WTC11 (cell line): Measurements from ENCODE around the gene PIPOX. TPM values are rescaled to one million over a fixed set of nuclear protein-coding genes. Genes with fewer than 3 reads are reported as not detected.

Source experiments
- ATAC-seq: fragments of 200-7000 bp; cut with Tn5 transposase; 2 replicates; pipeline ENCODE4 v1.10.0; 2021; ENCODE audit warnings: mild to moderate bottlenecking, moderate library complexity
- CTCF ChIA-PET: fragments of 300-600 bp; sonication (Branson Sonifier 250); formaldehyde crosslinking; loops from one replicate; lab custom pipeline; 2021; ENCODE audit warnings: antibody characterized with exemption; lab: Charles Lee
- POLR2A ChIA-PET: fragments of 350-600 bp; sonication (Branson Sonifier 250); formaldehyde crosslinking; loops from one replicate; lab custom pipeline; 2021; ENCODE audit warnings: antibody characterized with exemption; lab: Charles Lee
- DNase-seq: peaks from one replicate; pipeline ENCODE4 v3.0.0; 2021; ENCODE audit warnings: low spot score
- H3K27ac Mint-ChIP-seq: 2 replicates; pipeline ENCODE4 v1.8.0; 2021; ENCODE audit warnings: mixed read lengths
- H3K27me3 Mint-ChIP-seq: 2 replicates; pipeline ENCODE4 v1.8.0; 2021; ENCODE audit warnings: low read depth, mild to moderate bottlenecking, moderate library complexity, mixed read lengths
- H3K36me3 Mint-ChIP-seq: 2 replicates; pipeline ENCODE4 v1.8.0; 2021; ENCODE audit warnings: mixed read lengths
- H3K4me1 Mint-ChIP-seq: 2 replicates; pipeline ENCODE4 v1.8.0; 2022; ENCODE audit warnings: mixed read lengths
- H3K4me3 Mint-ChIP-seq: 2 replicates; pipeline ENCODE4 v1.8.0; 2021; ENCODE audit warnings: mild to moderate bottlenecking, moderate library complexity, mixed read lengths
- H3K9me3 Mint-ChIP-seq: 2 replicates; pipeline ENCODE4 v1.8.0; 2021; ENCODE audit warnings: mixed read lengths
- ATF2 ChIP-seq: sonication (generic); formaldehyde crosslinking; IDR thresholded peaks from 2 replicates; pipeline ENCODE4 v1.8.1; 2022; ENCODE audit warnings: low read depth, missing genetic modification reagents, borderline replicate concordance
- FOXP1 ChIP-seq: sonication (generic); formaldehyde crosslinking; IDR thresholded peaks from 2 replicates; pipeline ENCODE4 v1.8.0; 2022; ENCODE audit warnings: missing genetic modification reagents, mild to moderate bottlenecking, moderate library complexity, borderline replicate concordance
- GRHL2 ChIP-seq: fragments of 250-450 bp; sonication (Bioruptor Pico); IDR thresholded peaks from 2 replicates; pipeline ENCODE4 v1.8.0; 2022; ENCODE audit warnings: mild to moderate bottlenecking, moderate library complexity; ENCODE audit not compliant: insufficient replicate concordance, severe bottlenecking
- JAZF1 ChIP-seq: fragments of 250-450 bp; sonication (Bioruptor Pico); IDR thresholded peaks from 2 replicates; pipeline ENCODE4 v1.9.0; 2021; ENCODE audit warnings: moderate library complexity, mild to moderate bottlenecking, inconsistent platforms
- KAT7 ChIP-seq: sonication (generic); formaldehyde crosslinking; IDR thresholded peaks from 2 replicates; pipeline ENCODE4 v1.8.1; 2023; ENCODE audit warnings: missing genetic modification reagents, mild to moderate bottlenecking, borderline replicate concordance
- NFATC4 ChIP-seq: fragments of 250-450 bp; sonication (Bioruptor Pico); IDR thresholded peaks from 2 replicates; pipeline ENCODE4 v1.9.0; 2021; ENCODE audit warnings: mild to moderate bottlenecking
- NFE2L1 ChIP-seq: sonication (generic); formaldehyde crosslinking; IDR thresholded peaks from 2 replicates; pipeline ENCODE4 v1.8.1; 2023; ENCODE audit warnings: missing genetic modification reagents
- TP53 ChIP-seq: sonication (generic); formaldehyde crosslinking; IDR thresholded peaks from 2 replicates; pipeline ENCODE4 v1.8.1; 2023; ENCODE audit warnings: mild to moderate bottlenecking, missing genetic modification reagents
- ZNF416 ChIP-seq: fragments of 250-450 bp; sonication (Bioruptor Pico); IDR thresholded peaks from 2 replicates; pipeline ENCODE4 v1.9.0; 2021; ENCODE audit warnings: mild to moderate bottlenecking, inconsistent platforms
- ZNF532 ChIP-seq: fragments of 250-450 bp; sonication (Bioruptor Pico); IDR thresholded peaks from 2 replicates; pipeline ENCODE4 v1.9.0; 2021; ENCODE audit warnings: mild to moderate bottlenecking, borderline replicate concordance
- total RNA-seq: library from RNA; stranded (reverse); gene quantifications from 3 replicates; pipeline ENCODE4 v1.2.3, GENCODE V29; 2021
- TF ChIP-seq, protein P1 (sequence below): sonication (generic); formaldehyde crosslinking; IDR thresholded peaks from 2 replicates; pipeline ENCODE4 v1.8.0; 2022; ENCODE audit warnings: mild to moderate bottlenecking, missing genetic modification reagents
- TF ChIP-seq, protein P2 (sequence below): sonication (generic); formaldehyde crosslinking; IDR thresholded peaks from 2 replicates; pipeline ENCODE4 v1.8.1; 2023; ENCODE audit warnings: mild to moderate bottlenecking, missing genetic modification reagents, moderate library complexity
- TF ChIP-seq, protein P3 (sequence below): sonication (generic); formaldehyde crosslinking; IDR thresholded peaks from 2 replicates; pipeline ENCODE4 v1.8.1; 2022; ENCODE audit warnings: missing genetic modification reagents, borderline replicate concordance

PIPOX gene
- total RNA-seq, 1 experiment from 2014 or later: 34.2 TPM

DNA sequence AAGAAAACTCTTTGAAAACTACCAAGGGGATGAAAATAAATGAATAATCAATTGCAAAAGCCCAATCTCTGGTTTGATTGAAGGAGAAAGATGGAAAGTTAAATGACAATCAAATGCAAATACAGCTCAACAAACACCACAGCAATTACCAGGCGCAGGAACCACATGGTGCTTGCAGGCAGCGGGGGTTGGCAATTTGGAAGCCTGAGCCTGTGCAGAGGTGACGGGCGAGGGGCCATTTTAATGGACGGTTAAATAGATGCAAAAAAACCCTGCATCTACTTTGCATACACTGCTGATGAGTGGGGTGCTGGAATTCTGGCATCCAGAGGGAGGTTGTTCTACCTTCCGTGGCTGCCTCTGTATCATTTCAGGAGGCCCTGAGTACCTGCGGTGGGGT is 32.4 kb upstream of the PIPOX start:
- no peak for DNase-seq
- peaks cover 22% of the 10 kb centered on the region for H3K27me3 Mint-ChIP-seq
- H3K27ac Mint-ChIP-seq: no peak overlapping the region
- no peak for ATAC-seq
- peaks cover 63% of the 10 kb centered on the region for H3K4me1 Mint-ChIP-seq
- TF ChIP-seq, protein P1, sequence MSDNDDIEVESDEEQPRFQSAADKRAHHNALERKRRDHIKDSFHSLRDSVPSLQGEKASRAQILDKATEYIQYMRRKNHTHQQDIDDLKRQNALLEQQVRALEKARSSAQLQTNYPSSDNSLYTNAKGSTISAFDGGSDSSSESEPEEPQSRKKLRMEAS (CRISPR knock-in tag): 0 out of 2 replicates have a peak, but pooled peaks have one; percentile 34
- no peak for TF ChIP-seq TP53 (CRISPR knock-in tag)
- CTCF ChIA-PET: interaction anchor here (0.8 to 17.6 kb wide), 13 partner anchors 9 to 284 kb away, joined by 3 to 228 read pairs (median 4); partner anchors contain the start of gene TLCD1
- 0 out of 2 replicates have a peak overlapping the region, but pooled peaks have one; percentile 2 for H3K4me3 Mint-ChIP-seq
- H3K36me3 Mint-ChIP-seq: no peaks in the 10 kb centered on the region
- H3K9me3 Mint-ChIP-seq: no peaks in the 10 kb centered on the region
- POLR2A ChIA-PET: interaction anchor here (0.7 kb wide), 1 partner anchor 42 kb away, joined by 3 read pairs; no protein-coding TSS in a partner anchor

DNA sequence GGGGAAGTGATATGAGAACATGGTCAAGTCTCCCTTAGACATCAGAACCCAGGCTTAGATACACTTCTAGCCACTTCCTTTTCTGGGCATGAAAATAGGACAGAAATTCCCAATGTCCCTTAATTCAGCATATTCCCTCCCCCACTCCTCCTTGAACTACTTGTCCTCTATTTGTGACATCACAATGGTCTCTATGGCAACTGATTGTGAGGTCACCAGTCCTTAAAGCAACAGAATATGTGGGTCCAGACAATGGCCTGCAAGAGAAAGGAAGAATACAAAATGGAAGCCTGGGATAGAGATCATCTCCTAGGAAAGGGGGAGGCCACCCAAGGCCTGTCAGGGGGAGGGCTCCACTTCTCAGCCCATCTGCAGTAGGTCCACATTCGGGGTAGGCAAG is 30.4 kb upstream of the PIPOX start:
- CTCF ChIA-PET: interaction anchor here (0.9 to 17.6 kb wide), 2 partner anchors 44 to 102 kb away, joined by 3 to 228 read pairs; no protein-coding TSS in a partner anchor
- H3K27ac Mint-ChIP-seq: no peak overlapping the region

More for the DNA sequence above, 30.4 kb upstream of the PIPOX start:
- DNase-seq (no peak), ATAC-seq (no peak)
- no peak for TF ChIP-seq NFATC4
- TF ChIP-seq GRHL2 (CRISPR knock-in tag): no peak
- TF ChIP-seq, protein P2, sequence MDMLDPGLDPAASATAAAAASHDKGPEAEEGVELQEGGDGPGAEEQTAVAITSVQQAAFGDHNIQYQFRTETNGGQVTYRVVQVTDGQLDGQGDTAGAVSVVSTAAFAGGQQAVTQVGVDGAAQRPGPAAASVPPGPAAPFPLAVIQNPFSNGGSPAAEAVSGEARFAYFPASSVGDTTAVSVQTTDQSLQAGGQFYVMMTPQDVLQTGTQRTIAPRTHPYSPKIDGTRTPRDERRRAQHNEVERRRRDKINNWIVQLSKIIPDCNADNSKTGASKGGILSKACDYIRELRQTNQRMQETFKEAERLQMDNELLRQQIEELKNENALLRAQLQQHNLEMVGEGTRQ (CRISPR knock-in tag): no peak
- no peak for TF ChIP-seq ATF2 (CRISPR knock-in tag)
- no peak for TF ChIP-seq KAT7 (CRISPR knock-in tag)
- no peak for TF ChIP-seq ZNF532 (CRISPR knock-in tag)
- TF ChIP-seq, protein P3, sequence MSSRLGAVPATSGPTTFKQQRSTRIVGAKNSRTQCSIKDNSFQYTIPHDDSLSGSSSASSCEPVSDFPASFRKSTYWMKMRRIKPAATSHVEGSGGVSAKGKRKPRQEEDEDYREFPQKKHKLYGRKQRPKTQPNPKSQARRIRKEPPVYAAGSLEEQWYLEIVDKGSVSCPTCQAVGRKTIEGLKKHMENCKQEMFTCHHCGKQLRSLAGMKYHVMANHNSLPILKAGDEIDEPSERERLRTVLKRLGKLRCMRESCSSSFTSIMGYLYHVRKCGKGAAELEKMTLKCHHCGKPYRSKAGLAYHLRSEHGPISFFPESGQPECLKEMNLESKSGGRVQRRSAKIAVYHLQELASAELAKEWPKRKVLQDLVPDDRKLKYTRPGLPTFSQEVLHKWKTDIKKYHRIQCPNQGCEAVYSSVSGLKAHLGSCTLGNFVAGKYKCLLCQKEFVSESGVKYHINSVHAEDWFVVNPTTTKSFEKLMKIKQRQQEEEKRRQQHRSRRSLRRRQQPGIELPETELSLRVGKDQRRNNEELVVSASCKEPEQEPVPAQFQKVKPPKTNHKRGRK (CRISPR knock-in tag): no peak
- no peak for TF ChIP-seq FOXP1 (CRISPR knock-in tag)
- TF ChIP-seq ZNF416: no peak
- TF ChIP-seq TP53 (CRISPR knock-in tag): no peak
- TF ChIP-seq JAZF1 (CRISPR knock-in tag): no peak
- TF ChIP-seq NFE2L1 (CRISPR knock-in tag): no peak
- Mint-ChIP-seq H3K4me3 (no peak overlapping the region), H3K9me3 (no peaks in the 10 kb centered on the region), H3K27me3 (peaks cover 8% of the 10 kb centered on the region), H3K36me3 (no peaks in the 10 kb centered on the region), H3K4me1 (peaks cover 70% of the 10 kb centered on the region)
- POLR2A ChIA-PET: no interaction called here
